ENCODE data around the gene LYRM4.

The LYRM4 gene

GRCh38 chr6:5103250-5103649 lies 157.5 kb downstream of the LYRM4 start:
- no peaks in the 10 kb centered on the region for H3K27me3 ChIP-seq (ENCODE audit: low read depth, low read length)
- no peaks in the 10 kb centered on the region for H3K9me3 ChIP-seq (ENCODE audit: insufficient read depth, low read length)
- no peaks in the 10 kb centered on the region for H4K20me1 ChIP-seq (ENCODE audit: insufficient read depth, low read length)
- H3K4me1 ChIP-seq (ENCODE audit: low read length): no peaks in the 10 kb centered on the region
- no peak overlapping the region for H3K27ac ChIP-seq (ENCODE audit: low read length)
- no peak overlapping the region for H3K4me3 ChIP-seq (ENCODE audit: low read length)
- no peak overlapping the region for H3K9ac ChIP-seq (ENCODE audit: low read length)
- no peaks in the 10 kb centered on the region for H3K79me2 ChIP-seq (ENCODE audit: low read length)
- H3K36me3 ChIP-seq (replicated peaks; ENCODE audit: low read depth, low read length): no peaks in the 10 kb centered on the region
- no peak overlapping the region for H2AFZ ChIP-seq (ENCODE audit: low read depth, low read length)
- H3K4me2 ChIP-seq (ENCODE audit: low read length): no peak overlapping the region
- no peak for TF ChIP-seq CTCF (IDR thresholded peaks at IDR 0.05; ENCODE audit: low read depth, low read length)
- TF ChIP-seq EZH2phosphoT487 (IDR thresholded peaks at IDR 0.05; ENCODE audit: low read depth): no peak

GRCh38 chr6:5102267-5102970 lies 158.3 kb downstream of the LYRM4 start:
- no peaks in the 10 kb centered on the region for H3K9me3 ChIP-seq (ENCODE audit: insufficient read depth, low read length)
- H3K4me1 ChIP-seq (ENCODE audit: low read length): no peaks in the 10 kb centered on the region
- H3K4me3 ChIP-seq (ENCODE audit: low read length): no peak overlapping the region
- no peak overlapping the region for H3K9ac ChIP-seq (ENCODE audit: low read length)
- no peak overlapping the region for H3K4me2 ChIP-seq (ENCODE audit: low read length)
- H2AFZ ChIP-seq (ENCODE audit: low read depth, low read length): no peak overlapping the region
- H3K27me3 ChIP-seq (ENCODE audit: low read depth, low read length): no peaks in the 10 kb centered on the region
- no peaks in the 10 kb centered on the region for H3K36me3 ChIP-seq (replicated peaks; ENCODE audit: low read depth, low read length)
- H3K27ac ChIP-seq (ENCODE audit: low read length): no peak overlapping the region
- TF ChIP-seq CTCF (IDR thresholded peaks at IDR 0.05; ENCODE audit: low read depth, low read length): no peak
- no peak for TF ChIP-seq EZH2phosphoT487 (IDR thresholded peaks at IDR 0.05; ENCODE audit: low read depth)
- no peaks in the 10 kb centered on the region for H4K20me1 ChIP-seq (ENCODE audit: insufficient read depth, low read length)
- no peaks in the 10 kb centered on the region for H3K79me2 ChIP-seq (ENCODE audit: low read length)

- TF ChIP-seq EZH2phosphoT487 (IDR thresholded peaks at IDR 0.05; ENCODE audit: low read depth): no peak
- no peak for TF ChIP-seq CTCF (IDR thresholded peaks at IDR 0.05; ENCODE audit: low read depth, low read length)
- H3K9ac ChIP-seq (ENCODE audit: low read length): no peak overlapping the region
- no peaks in the 10 kb centered on the region for H4K20me1 ChIP-seq (ENCODE audit: insufficient read depth, low read length)
- no peaks in the 10 kb centered on the region for H3K9me3 ChIP-seq (ENCODE audit: insufficient read depth, low read length)
- H2AFZ ChIP-seq (ENCODE audit: low read depth, low read length): no peak overlapping the region
- H3K79me2 ChIP-seq (ENCODE audit: low read length): no peaks in the 10 kb centered on the region
- H3K36me3 ChIP-seq (replicated peaks; ENCODE audit: low read depth, low read length): no peaks in the 10 kb centered on the region
- H3K4me1 ChIP-seq (ENCODE audit: low read length): no peaks in the 10 kb centered on the region
- H3K27me3 ChIP-seq (ENCODE audit: low read depth, low read length): no peaks in the 10 kb centered on the region
- H3K27ac ChIP-seq (ENCODE audit: low read length): no peak overlapping the region
- H3K4me3 ChIP-seq (ENCODE audit: low read length): no peak overlapping the region
- no peak overlapping the region for H3K4me2 ChIP-seq (ENCODE audit: low read length)
Measured at GRCh38 chr6:5100806-5101205, 159.9 kb downstream of the LYRM4 start.

GRCh38 chr6:5099537-5099936 lies 161.2 kb downstream of the LYRM4 start:
- H2AFZ ChIP-seq (ENCODE audit: low read depth, low read length): no peak overlapping the region
- no peaks in the 10 kb centered on the region for H3K9me3 ChIP-seq (ENCODE audit: insufficient read depth, low read length)
- H3K4me3 ChIP-seq (ENCODE audit: low read length): no peak overlapping the region
- no peak overlapping the region for H3K9ac ChIP-seq (ENCODE audit: low read length)
- no peak overlapping the region for H3K4me2 ChIP-seq (ENCODE audit: low read length)
- H3K27ac ChIP-seq (ENCODE audit: low read length): no peak overlapping the region
- H3K79me2 ChIP-seq (ENCODE audit: low read length): no peaks in the 10 kb centered on the region
- no peaks in the 10 kb centered on the region for H3K4me1 ChIP-seq (ENCODE audit: low read length)
- no peaks in the 10 kb centered on the region for H3K36me3 ChIP-seq (replicated peaks; ENCODE audit: low read depth, low read length)
- no peaks in the 10 kb centered on the region for H4K20me1 ChIP-seq (ENCODE audit: insufficient read depth, low read length)
- H3K27me3 ChIP-seq (ENCODE audit: low read depth, low read length): no peaks in the 10 kb centered on the region
- TF ChIP-seq CTCF (IDR thresholded peaks at IDR 0.05; ENCODE audit: low read depth, low read length) (no peak), EZH2phosphoT487 (IDR thresholded peaks at IDR 0.05; ENCODE audit: low read depth) (no peak)
